Measurements from ENCODE around the gene TMEM184A. TPM values are rescaled to one million over a fixed set of nuclear protein-coding genes. Genes with fewer than 3 reads are reported as not detected.

TMEM184A gene
- total and polyA plus RNA-seq, 2 of the 4 experiments (the other 2 are of a cell fraction) = 0.36 to 1.9 TPM

GRCh38 chr7:1554333-1555045, 1.5 kb downstream of the TMEM184A start (continued):
- TF ChIP-seq MXI1 (IDR thresholded peaks at IDR 0.05; ENCODE audit: borderline replicate concordance, low read depth, low read length) = no peak
- no peak for TF ChIP-seq BHLHE40 (IDR thresholded peaks at IDR 0.05; ENCODE audit: low read depth, low read length)
- no peak for TF ChIP-seq SMC3 (IDR thresholded peaks at IDR 0.05; ENCODE audit: low read depth, low read length)

- Histone ChIP-seq H3K14ac (replicated peaks; ENCODE audit: low read depth, low read length) (no peak overlapping the region), H3K9me3 (ENCODE audit: control insufficient read depth, insufficient read depth, low read length) (no peaks in the 10 kb centered on the region), H3K4me1 (ENCODE audit: control insufficient read depth, insufficient read depth, low read length) (peaks cover 14% of the 10 kb centered on the region), H2AFZ (replicated peaks; ENCODE audit: low read length, poor library complexity) (no peak overlapping the region), H2BK20ac (ENCODE audit: low read depth, low read length) (no peak overlapping the region), H3K27ac (ENCODE audit: insufficient read depth, low read length) (no peak overlapping the region), H2BK120ac (ENCODE audit: low read depth, low read length) (no peak overlapping the region), H3K18ac (ENCODE audit: low read depth, low read length) (no peak overlapping the region), H4K5ac (ENCODE audit: low read depth, low read length) (no peak overlapping the region), H4K91ac (ENCODE audit: insufficient read depth, low read depth, low read length) (no peak overlapping the region), H3K4me2 (ENCODE audit: low read depth, low read length) (no peak overlapping the region), H4K20me1 (ENCODE audit: insufficient read depth, low read length) (no peaks in the 10 kb centered on the region), H2BK15ac (ENCODE audit: low read depth, low read length) (peak overlapping the region; percentile 62; the same call in 1 of the 3 replicates), H3K56ac (ENCODE audit: extremely low read depth, insufficient read depth, low read length) (no peak overlapping the region), H3K4ac (ENCODE audit: low read depth, low read length) (0 out of 2 replicates have a peak overlapping the region, but pooled peaks have one; percentile 92), H2AK5ac (ENCODE audit: low read depth, low read length) (no peak overlapping the region; the same call in 1 of the 2 replicates), H3K79me1 (ENCODE audit: low read depth in 1 of 2, low read length in 2 of 2) (peaks cover 0 to 14% of the 10 kb centered on the region in 2 experiments; a peak in 1 of 4 replicates), H2AK9ac (replicated peaks; ENCODE audit: low read depth, low read length, poor library complexity) (no peak overlapping the region), H3K9ac (ENCODE audit: low read depth, low read length) (no peak overlapping the region), H4K8ac (ENCODE audit: low read depth in 2 of 2, low read length in 2 of 2) (no peak overlapping the region), H2BK5ac (ENCODE audit: low read depth, low read length, poor library complexity, severe bottlenecking) (no peak overlapping the region), H3K9me1 (ENCODE audit: insufficient read depth, low read length) (peaks cover 11% of the 10 kb centered on the region), H3K23ac (ENCODE audit: low read depth, low read length) (no peak overlapping the region), H3K4me3 (ENCODE audit: insufficient read depth, low read depth, low read length) (no peak overlapping the region), H3K36me3 (ENCODE audit: control insufficient read depth, insufficient read depth, low read length) (no peaks in the 10 kb centered on the region), H3K27me3 (ENCODE audit: control insufficient read depth, insufficient read depth, low read length) (no peaks in the 10 kb centered on the region)
- DNase-seq = no peak
- in situ Hi-C loops (cut with MboI; ENCODE audit: low sequenced_read_pairs) (no loop called here), dilution Hi-C loops (cut with HindIII; ENCODE audit: low sequenced_read_pairs, unreplicated experiment) (no loop called here), intact Hi-C loops (cut with micrococcal nuclease) (no loop called here)
- ChIA-PET CTCF (no interaction called here), POLR2A (ENCODE audit: unreplicated experiment) (no interaction called here)
- no TSS peak for BruUV-seq (replicated peaks)
- WGBS, 2 experiments (ENCODE audit: extremely low coverage in 2 of 2, insufficient read length in 1 of 2) = 89% methylated on average over 9 of the region's 28 CpGs; no CpG with 5 or more reads in 1 of the 2 experiments
- no peak for ATAC-seq (ENCODE audit: low read depth)
- TF ChIP-seq BHLHE40 (IDR thresholded peaks at IDR 0.05; ENCODE audit: low read depth, low read length) (no peak), MXI1 (IDR thresholded peaks at IDR 0.05; ENCODE audit: borderline replicate concordance, low read depth, low read length) (no peak), NFE2L2 (IDR thresholded peaks at IDR 0.05; ENCODE audit: low read depth, low read length) (no peak), CHD1 (IDR thresholded peaks at IDR 0.05; ENCODE audit: low read depth, low read length) (no peak), CEBPB (IDR thresholded peaks at IDR 0.05; ENCODE audit: low read depth, low read length) (no peak), POLR2A (IDR thresholded peaks at IDR 0.05; ENCODE audit: low read depth, low read length) (no peak), MAZ (IDR thresholded peaks at IDR 0.05; ENCODE audit: borderline replicate concordance, low read depth, low read length) (no peak), RAD21 (IDR thresholded peaks at IDR 0.05; ENCODE audit: low read length) (no peak), CTCF (conservative IDR thresholded peaks at IDR 0.05; ENCODE audit: low read depth, low read length) (no peak), ELK1 (IDR thresholded peaks at IDR 0.05; ENCODE audit: borderline replicate concordance, low read depth, low read length) (no peak), SMC3 (IDR thresholded peaks at IDR 0.05; ENCODE audit: low read depth, low read length) (no peak), RFX5 (IDR thresholded peaks at IDR 0.05; ENCODE audit: low read depth, low read length) (no peak)
These were observed 2.3 kb downstream of the TMEM184A start for GRCh38 chr7:1553512-1554210.
